ENCODE measurements around the gene EFHB. TPM values are rescaled to one million over a fixed set of nuclear protein-coding genes. Genes with fewer than 3 reads are reported as not detected.

The EFHB gene
- total RNA-seq, 2 experiments from 2014 or later = 0.86 TPM; not detected in 1

GRCh38 chr3:19917167-19917566 is 16.9 kb downstream of the EFHB start:
- Histone ChIP-seq H4K20me1 (ENCODE audit: insufficient read depth, low read length) (no peaks in the 10 kb centered on the region), H3K4me1 (ENCODE audit: insufficient read depth, low read length, poor library complexity, severe bottlenecking) (no peaks in the 10 kb centered on the region), H3K79me2 (ENCODE audit: insufficient read depth, low read depth, low read length) (no peaks in the 10 kb centered on the region), H2AFZ (ENCODE audit: low read length) (no peak overlapping the region), H3K9me3 (ENCODE audit: low read length) (no peaks in the 10 kb centered on the region; the same call in 1 of the 2 replicates), H3K4me2 (ENCODE audit: low read length) (no peak overlapping the region), H3K27ac (ENCODE audit: low read depth, low read length, poor library complexity, severe bottlenecking) (no peak overlapping the region), H3K9me2 (ENCODE audit: insufficient read depth, low read length) (no peaks in the 10 kb centered on the region), H3K36me3 (ENCODE audit: insufficient read depth, low read length) (no peaks in the 10 kb centered on the region), H3K4me3 (ENCODE audit: low read depth, low read length, poor library complexity, severe bottlenecking) (no peak overlapping the region)
- ChIA-PET POLR2A (no interaction called here), CTCF (ENCODE audit: unreplicated experiment) (no interaction called here)
- no TSS peak for BruUV-seq (replicated peaks)
- DNase-seq (ENCODE audit: low spot score) = no peak
- intact Hi-C loops (cut with micrococcal nuclease; ENCODE audit: unreplicated experiment) = no loop called here
- TF ChIP-seq, protein P1, sequence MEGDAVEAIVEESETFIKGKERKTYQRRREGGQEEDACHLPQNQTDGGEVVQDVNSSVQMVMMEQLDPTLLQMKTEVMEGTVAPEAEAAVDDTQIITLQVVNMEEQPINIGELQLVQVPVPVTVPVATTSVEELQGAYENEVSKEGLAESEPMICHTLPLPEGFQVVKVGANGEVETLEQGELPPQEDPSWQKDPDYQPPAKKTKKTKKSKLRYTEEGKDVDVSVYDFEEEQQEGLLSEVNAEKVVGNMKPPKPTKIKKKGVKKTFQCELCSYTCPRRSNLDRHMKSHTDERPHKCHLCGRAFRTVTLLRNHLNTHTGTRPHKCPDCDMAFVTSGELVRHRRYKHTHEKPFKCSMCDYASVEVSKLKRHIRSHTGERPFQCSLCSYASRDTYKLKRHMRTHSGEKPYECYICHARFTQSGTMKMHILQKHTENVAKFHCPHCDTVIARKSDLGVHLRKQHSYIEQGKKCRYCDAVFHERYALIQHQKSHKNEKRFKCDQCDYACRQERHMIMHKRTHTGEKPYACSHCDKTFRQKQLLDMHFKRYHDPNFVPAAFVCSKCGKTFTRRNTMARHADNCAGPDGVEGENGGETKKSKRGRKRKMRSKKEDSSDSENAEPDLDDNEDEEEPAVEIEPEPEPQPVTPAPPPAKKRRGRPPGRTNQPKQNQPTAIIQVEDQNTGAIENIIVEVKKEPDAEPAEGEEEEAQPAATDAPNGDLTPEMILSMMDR (conservative IDR thresholded peaks at IDR 0.05; ENCODE audit: low read length) = no peak
- no peak for TF ChIP-seq EZH2phosphoT487 (IDR thresholded peaks at IDR 0.05; ENCODE audit: borderline replicate concordance, low read depth, low read length)

DNA sequence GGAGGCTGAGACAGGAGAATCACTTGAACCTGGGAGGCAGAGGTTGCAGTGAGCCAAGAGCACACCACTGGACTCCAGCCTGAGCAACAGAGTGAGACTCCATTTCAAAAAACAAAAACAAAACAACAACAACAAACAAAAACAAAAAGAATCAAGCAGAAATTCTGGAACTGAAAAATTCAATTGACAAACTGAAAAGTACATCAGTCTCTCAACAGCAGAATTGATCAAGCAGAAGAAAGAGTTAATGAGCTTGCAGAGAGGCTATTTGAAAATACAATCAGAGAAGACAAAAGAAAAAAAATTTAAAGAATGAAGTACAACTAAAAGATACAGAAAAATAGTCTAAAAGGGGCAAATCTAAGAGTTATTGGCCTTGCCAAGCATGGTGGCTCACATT is 22.6 kb downstream of the EFHB start:
- ChIA-PET POLR2A (interaction anchor here (1.4 kb wide), 1 partner anchor 12 kb away, joined by 3 read pairs; no protein-coding TSS in a partner anchor), CTCF (ENCODE audit: unreplicated experiment) (no interaction called here)
- Histone ChIP-seq H3K4me1 (ENCODE audit: insufficient read depth, low read length, poor library complexity, severe bottlenecking) (no peaks in the 10 kb centered on the region), H3K4me2 (ENCODE audit: low read length) (no peak overlapping the region), H4K20me1 (ENCODE audit: insufficient read depth, low read length) (no peaks in the 10 kb centered on the region), H3K36me3 (ENCODE audit: insufficient read depth, low read length) (no peaks in the 10 kb centered on the region), H3K27ac (ENCODE audit: low read depth, low read length, poor library complexity, severe bottlenecking) (no peak overlapping the region), H2AFZ (ENCODE audit: low read length) (no peak overlapping the region), H3K9me3 (ENCODE audit: low read length) (no peaks in the 10 kb centered on the region; the same call in 1 of the 2 replicates), H3K9me2 (ENCODE audit: insufficient read depth, low read length) (no peaks in the 10 kb centered on the region), H3K4me3 (ENCODE audit: low read depth, low read length, poor library complexity, severe bottlenecking) (no peak overlapping the region), H3K79me2 (ENCODE audit: insufficient read depth, low read depth, low read length) (no peaks in the 10 kb centered on the region)
- no peak for DNase-seq (ENCODE audit: low spot score)
- TF ChIP-seq EZH2phosphoT487 (IDR thresholded peaks at IDR 0.05; ENCODE audit: borderline replicate concordance, low read depth, low read length) = no peak
- TF ChIP-seq, protein P1 (conservative IDR thresholded peaks at IDR 0.05; ENCODE audit: low read length) = no peak
- intact Hi-C loops (cut with micrococcal nuclease; ENCODE audit: unreplicated experiment) = no loop called here
- BruUV-seq (replicated peaks) = no TSS peak

- H3K4me1 ChIP-seq (ENCODE audit: insufficient read depth, low read length, poor library complexity, severe bottlenecking) = no peaks in the 10 kb centered on the region
- no peak overlapping the region for H3K4me2 ChIP-seq (ENCODE audit: low read length)
- ChIA-PET CTCF (ENCODE audit: unreplicated experiment) (no interaction called here), POLR2A (interaction anchor here (0.6 to 1.3 kb wide), 4 partner anchors 9 to 110 kb away, joined by 3 to 4 read pairs (median 4); no protein-coding TSS in a partner anchor)
- H3K27ac ChIP-seq (ENCODE audit: low read depth, low read length, poor library complexity, severe bottlenecking) = no peak overlapping the region
- no TSS peak for BruUV-seq (replicated peaks)
- no peak overlapping the region for H2AFZ ChIP-seq (ENCODE audit: low read length)
- H3K4me3 ChIP-seq (ENCODE audit: low read depth, low read length, poor library complexity, severe bottlenecking) = no peak overlapping the region
- no peaks in the 10 kb centered on the region for H3K9me2 ChIP-seq (ENCODE audit: insufficient read depth, low read length)
- H4K20me1 ChIP-seq (ENCODE audit: insufficient read depth, low read length) = no peaks in the 10 kb centered on the region
- TF ChIP-seq, protein P1 (conservative IDR thresholded peaks at IDR 0.05; ENCODE audit: low read length) = no peak
- no peak for TF ChIP-seq EZH2phosphoT487 (IDR thresholded peaks at IDR 0.05; ENCODE audit: borderline replicate concordance, low read depth, low read length)
- H3K36me3 ChIP-seq (ENCODE audit: insufficient read depth, low read length) = no peaks in the 10 kb centered on the region
- intact Hi-C loops (cut with micrococcal nuclease; ENCODE audit: unreplicated experiment) = no loop called here
- no peak for DNase-seq (ENCODE audit: low spot score)
- no peaks in the 10 kb centered on the region for H3K79me2 ChIP-seq (ENCODE audit: insufficient read depth, low read depth, low read length)
- no peaks in the 10 kb centered on the region for H3K9me3 ChIP-seq (ENCODE audit: low read length)
These were observed 26.5 kb downstream of the EFHB start for GRCh38 chr3:19907523-19907922.
